ENCODE results near the gene MEAF6.
A peak's percentile ranks its signal among the peaks of the same experiment; 100 is the strongest.
"Not testable (repeated sequence)": the region's sequence is repeated elsewhere in the genome, so short reads cannot be mapped to it uniquely, and the experiment has no call there.

The MEAF6 gene

DNA sequence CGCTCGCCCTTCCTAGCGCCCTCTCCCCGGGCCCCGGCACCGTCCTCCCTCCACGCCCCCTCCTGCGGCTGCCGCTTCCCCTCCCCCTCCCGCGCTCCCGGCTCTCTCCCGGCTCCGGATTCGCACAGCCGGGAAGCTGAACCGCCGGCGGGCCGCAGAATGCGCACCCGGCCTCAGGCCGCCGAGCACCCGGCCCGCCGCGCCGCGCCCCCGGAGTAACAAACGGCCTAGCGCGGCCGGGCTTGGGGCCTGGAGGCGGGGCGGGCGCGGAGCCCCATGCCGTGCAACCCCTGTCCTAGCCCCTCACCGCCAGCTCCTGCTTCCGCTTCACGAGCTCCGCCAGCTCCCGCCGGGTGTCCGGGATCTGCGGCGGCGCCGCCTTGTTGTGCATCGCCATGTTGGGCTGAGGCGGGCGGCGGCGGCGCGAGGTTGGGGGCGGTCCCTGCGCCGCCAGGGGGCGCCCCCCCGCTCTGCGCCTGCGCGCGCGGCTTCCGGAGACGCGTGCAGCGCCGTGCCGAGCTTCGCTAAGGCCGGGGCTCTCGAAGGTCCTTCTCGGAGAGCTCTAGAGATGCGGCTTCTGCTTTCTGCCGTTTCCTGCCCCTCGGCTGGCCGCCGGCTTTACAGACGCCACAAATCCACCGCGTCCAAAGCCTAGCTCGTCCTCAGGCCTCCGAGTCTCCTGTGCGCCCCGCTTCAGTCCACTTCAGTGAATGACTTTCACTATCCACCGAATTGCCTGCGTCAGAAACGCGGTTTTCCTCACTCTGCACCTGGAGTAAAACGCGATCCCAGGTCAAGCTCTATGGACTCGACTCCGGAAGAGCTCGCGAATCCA, at the start of gene MEAF6:
Gene MEAF6 (minus strand): TSS at position 417 of the 835 bp plus-strand sequence. CDS start 20 bp downstream, at position 397.
- peak; percentile 86 for DNase-seq (ENCODE audit: low spot score)

DNA sequence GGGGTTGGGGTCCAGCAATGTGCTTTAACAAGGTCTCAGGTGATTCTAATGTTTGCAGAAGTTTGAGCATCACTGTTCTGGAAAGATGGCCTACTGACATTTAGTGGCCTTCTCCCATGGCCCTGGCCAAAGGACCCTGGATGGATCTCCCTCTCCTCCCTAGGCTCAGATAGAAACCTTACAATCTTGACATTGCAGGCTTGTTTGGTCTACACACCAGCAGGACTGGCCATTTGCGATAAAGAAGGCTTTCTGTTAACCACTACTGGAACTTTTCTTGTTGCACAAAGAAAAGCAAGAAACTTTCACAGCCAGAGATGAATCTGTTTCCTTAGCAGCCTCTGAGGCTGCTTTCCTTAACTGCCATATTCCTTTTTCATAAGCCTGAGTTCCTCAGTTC, 48.4 kb upstream of the MEAF6 start:
- no peak for DNase-seq (ENCODE audit: low spot score)

DNA sequence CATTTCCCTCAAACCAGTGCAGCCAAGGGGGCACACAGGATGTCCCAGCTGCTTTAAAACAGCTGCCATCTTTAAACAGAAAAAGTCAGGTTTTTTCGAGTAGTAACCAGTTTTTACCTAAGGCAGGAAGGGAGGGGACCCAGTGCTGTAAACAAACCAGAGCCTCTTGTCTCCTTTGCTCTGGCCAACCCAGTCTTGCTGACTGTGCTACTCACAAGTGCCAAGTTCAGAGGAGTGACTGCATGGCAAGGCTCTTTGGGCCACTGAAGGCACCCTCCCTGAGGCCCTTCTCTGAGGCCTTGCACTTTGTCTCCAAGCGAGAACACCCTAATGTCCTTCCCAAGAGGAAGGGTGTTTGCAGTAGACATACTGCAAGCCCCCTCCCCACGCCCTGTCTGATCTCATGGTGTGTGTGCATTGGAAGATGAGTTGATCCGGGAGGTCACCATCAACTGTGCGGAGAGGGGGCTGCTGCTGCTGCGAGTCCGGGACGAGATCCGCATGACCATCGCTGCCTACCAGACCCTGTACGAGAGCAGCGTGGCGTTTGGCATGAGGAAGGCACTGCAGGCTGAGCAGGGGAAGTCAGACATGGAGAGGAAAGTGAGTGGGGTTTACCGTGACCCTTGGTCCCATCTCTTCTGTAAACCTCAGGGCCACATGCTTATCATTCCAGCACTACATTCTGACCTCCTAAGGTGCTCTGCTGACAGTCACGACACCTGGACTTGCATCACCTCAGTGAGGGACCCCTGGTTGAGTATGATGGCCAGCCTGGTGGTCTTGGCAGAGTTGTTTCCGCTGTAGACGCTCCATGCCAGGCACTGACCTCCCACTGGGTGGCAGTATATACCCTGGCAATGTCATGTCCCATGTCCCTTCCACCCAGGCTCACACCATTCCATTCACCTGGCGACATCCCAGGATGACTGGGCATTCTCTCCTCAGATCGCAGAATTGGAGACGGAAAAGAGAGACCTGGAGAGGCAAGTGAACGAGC, 46.9 kb upstream of the MEAF6 start:
- DNase-seq (ENCODE audit: low spot score), result peak; percentile 52

DNA sequence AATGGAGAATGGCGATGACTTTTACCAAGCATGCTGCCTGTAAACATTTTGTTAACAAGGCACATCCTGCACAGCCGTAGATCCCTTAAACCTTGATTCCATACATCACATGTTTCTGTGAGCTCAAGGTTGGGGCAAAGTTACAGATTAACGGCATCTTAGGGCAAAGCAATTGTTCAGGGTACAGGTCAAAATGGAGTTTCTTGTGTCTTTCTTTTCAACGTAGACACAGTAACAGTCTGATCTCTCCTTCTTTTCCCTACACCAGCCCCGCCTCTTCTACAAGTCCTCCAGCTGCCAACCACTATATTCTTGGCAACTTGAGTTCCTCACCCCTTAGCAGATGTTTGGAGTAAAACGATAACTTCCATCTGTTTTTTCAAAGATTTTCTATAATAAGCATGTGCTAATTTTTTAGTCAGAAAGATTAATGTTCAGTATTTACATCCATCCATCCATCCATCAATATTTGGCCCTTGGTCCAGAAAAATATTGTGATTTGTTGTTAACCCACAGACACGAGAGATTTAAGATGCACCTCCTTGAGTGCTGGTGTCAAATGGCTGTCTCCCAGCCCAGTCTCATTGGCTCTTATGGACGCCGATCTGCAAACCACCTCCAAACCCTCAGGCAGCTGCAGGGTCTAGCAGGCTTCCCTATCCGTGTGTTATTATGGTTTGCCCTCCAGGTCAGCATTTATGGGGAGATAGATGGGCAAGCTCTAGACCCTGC, 46.0 kb upstream of the MEAF6 start:
- DNase-seq (ENCODE audit: low spot score), result no peak

DNA sequence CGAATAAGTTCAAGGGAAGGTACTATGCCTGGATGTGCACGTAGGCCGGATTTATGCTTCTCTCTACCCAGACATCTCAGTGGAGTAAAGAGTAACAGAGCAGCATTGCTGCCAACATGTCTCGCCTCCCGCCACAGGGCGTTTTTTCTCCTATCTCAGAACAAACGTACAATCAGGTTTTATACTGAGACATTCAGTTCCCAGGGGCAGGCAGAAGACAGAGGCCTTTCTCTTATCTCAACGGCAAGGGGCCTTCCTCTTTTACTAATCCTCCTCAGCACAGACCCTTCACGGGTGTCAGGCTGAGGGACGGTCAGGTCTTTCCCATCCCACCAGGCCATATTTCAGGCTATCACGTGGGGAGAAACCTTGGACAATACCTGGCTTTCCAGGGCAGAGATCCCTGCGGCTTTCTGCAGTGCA, 45.4 kb upstream of the MEAF6 start:
- not testable (repeated sequence) for DNase-seq (ENCODE audit: low spot score)

DNA sequence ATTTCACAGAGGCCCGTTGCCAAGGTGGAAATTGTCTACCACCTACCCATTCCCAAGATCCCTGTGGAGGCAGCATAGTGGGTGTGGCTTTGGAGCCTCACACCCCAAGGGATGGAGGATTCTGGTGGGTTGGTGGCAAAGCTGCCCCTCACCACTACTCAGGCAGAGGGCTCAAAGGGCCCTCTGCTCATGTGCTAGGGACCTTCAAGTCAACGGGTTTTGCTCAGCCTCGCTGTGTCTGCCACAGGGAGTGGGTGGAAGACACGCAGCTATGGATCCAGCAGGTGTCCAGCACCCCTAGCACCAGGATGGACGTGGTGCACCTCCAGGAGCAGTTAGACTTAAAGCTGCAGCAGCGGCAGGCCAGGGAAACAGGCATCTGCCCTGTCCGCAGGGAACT, 44.5 kb upstream of the MEAF6 start:
- no peak for DNase-seq (ENCODE audit: low spot score)

DNA sequence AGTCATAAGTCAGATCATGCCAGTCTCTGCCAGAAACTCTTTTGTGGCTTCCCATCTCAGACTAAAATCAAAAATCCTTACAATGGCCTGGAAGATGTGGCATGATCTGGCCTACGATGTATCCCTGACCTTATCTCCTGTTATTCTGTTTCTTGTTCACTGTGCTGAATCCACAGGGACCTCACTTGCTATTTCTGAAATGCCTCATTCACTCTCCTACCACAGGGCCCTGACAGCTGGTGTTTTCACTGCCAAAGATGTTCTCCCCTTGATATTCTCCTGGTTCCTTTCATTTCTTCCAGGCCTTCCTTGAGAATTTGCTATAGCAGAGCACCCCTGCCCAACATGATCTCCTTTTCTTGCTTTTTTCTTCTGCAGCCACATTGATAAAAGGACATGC, 43.8 kb upstream of the MEAF6 start:
- no peak for DNase-seq (ENCODE audit: low spot score)

DNA sequence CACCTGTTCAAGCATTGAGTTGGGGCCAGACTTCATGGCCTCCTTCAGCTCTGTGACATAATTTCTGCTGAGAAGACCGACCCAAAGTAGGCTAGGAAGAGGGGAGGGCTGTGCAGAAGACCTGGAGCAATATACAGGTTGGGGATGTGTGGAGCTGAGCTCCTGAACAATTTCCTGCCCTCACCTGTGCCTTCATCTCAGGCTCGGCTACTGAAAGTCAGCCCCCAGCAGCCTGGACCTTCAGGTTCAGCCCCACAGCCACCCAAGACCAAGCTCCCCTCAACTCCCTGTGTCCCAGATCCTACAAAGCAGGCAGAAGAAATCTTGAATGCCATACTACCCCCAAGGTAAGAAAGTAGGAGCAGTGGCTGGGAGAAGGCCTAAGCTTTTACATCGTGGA, 42.8 kb upstream of the MEAF6 start:
- no peak for DNase-seq (ENCODE audit: low spot score)

DNA sequence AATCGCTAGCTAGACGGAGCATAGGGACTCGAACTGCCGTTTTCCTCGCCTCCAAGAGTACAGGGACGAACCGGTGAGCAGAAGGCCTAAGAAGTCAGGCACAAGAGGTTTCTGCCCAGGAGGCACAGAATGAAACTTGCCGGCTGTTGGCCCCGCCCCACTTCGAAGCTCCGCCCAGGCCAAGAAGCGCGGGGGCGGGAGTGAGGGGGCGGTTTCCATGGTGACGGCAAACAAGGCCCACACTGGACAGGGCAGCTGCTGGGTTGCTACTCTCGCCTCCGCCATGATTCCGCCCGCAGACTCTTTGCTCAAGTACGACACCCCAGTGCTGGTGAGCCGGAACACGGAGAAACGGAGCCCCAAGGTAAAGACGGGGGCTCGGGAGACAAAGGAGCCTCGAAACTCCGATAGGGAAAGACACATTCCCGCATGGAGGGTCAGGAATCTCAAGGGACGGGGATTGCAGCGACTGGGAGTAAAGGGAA, 42.2 kb upstream of the MEAF6 start, which contains the start of gene DNALI1:
Gene DNALI1 (plus strand): TSS at position 229 of the 485 bp plus-strand sequence. CDS start 55 bp downstream, at position 284.
- DNase-seq (ENCODE audit: low spot score), result no peak

DNA sequence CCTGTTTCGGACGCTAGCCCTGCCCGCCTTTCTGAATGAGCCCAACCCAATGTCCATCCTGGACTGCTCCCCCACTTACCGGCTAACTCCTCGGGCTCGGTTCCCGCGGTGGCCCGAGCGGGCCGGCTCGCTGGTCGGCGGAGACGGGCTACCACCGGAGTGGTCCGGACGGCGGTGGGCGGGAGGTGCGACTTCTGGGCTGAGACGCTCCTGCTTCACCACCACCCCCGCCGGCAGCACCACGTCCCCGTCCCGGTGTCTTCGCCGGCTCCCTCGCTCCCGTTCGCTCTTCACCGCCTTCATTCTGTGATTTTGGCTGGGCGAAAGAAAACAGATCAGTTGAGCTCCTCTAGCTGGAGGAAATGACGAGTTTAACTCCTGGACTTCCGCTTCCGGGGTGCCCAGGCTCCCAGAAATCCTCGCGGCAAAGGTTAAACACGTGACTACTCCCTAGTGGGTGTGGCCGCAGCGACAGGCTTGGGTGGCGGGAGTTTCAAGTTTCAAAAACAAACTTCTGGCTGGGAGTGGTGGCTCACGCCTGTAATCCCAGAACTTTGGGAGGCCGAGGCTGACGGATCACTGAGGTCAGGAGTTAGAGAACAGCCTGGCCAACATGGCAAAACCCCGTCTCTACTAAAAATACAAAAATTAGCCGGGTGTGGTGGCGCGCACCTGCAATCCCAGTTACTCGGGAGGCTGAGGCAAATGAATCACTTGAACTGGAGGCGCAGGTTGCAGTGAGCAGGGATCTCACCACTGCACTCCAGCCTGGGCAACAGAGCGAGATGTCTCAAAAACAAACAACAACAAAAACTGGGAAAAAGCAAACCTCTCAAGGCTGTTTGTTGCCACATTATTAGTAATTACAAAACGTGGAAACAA, 39.6 kb upstream of the MEAF6 start, which contains the start of gene SNIP1:
Gene SNIP1 (minus strand): TSS at position 367 of the 882 bp plus-strand sequence. CDS start 64 bp downstream, at position 303.
- DNase-seq (ENCODE audit: low spot score), result peak; percentile 95

DNA sequence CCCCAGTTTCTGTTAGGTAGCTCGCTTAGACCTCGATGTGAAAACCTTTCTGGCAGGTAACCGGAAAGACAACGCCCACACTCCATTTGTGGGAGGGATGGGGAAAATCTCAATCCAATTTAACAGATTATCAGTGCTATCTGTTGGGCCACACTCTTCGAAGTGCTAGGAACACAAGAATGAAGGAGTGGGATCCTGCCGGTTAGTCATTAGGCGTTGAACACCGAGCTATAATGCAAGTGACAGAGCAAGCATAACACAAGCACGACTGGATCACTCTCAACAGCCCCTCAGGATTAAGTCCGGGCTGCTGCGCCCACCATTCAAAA, 39.0 kb upstream of the MEAF6 start:
- peak; percentile 17 for DNase-seq (ENCODE audit: low spot score)

DNA sequence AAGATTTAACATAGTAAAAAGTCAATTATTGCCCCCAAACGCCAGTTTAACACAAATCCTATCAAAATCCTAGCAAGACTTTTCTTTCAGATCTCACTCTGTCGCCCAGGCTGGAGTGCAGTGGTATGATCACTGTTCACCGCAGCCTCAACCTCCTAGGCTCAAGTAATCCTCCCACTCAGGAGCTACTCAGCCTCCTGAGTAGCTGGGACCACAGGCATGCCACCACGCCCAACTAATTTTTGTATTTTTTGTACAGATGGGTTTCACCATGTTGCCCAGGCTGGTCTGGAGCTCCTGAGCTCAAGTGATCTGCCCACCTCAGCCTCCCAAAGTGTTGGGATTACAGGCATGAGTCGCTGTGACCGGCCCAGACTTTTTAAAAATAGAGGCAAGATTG, 34.8 kb upstream of the MEAF6 start:
- DNase-seq (ENCODE audit: low spot score), result no peak

DNA sequence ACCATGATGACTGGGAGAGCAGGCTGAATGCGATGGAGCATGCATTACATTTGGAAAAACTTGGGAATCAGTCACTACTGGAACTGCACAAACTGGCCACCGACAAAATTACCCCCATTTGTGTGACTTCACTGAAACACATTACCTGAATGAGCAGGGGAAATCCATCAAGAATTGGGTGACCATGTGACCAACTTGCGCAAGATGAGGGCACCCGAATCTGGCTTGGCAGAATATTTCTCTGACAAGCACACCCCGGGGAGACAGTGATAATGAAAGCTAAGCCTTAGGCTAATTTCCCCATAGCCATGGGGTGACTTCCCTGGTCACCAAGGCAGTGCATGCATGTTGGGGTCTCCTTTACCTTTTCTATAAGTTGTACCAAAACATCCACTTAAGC, 30.5 kb upstream of the MEAF6 start:
- DNase-seq (ENCODE audit: low spot score), result no peak

DNA sequence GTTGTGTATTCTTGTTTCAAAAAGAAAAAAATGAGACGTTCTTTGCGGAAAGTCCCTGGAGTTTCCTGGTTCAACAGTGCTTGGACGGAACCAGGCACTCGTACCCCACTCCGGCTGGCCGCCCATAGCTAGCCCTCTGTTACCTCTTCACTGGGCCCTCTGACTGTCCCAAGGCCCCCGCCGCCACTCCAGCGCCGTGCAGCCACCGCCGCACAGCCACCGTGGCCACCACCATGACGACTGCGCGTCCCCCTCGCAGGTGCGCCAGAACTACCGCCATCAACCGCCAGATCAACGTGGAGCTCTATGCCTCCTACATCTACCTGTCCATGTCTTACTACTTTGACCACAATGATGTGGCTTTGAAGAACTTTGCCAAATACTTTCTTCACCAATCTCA, 30.0 kb upstream of the MEAF6 start:
- no peak for DNase-seq (ENCODE audit: low spot score)

DNA sequence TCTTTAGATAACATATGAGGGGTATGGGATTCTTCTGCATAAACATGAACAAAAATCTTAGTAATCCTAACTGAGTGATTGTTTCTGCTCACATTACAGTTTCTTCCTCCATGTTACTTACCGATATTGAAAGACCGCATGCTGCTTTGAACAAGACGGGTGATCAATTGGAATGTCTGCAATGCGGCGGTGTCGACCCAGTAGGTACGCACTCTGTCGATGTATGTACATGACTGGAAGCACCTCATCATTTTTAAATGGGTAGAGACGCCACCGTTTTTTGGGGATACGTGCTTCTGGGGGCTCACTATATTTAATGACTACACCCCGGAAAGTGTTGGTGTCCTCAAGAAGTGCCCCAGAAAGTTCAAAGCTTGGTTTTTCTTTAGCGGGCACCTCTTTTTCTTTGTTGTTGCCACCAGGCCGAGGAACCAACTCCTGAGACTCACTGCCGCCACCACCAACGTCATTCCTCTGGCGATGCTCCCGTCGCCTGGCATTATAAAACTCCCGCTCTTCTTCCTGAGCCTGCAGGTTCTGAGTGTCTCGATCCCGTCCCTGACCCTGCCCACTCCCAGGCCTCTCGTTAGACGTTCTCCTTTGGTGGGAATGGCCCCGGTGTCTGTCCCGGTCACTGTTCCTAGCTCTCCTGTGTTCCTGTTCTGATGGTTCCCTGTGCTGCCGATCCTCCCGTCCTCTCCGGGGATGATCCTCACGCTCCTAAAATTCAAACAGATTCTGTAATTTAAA, 25.6 kb upstream of the MEAF6 start:
- no peak for DNase-seq (ENCODE audit: low spot score)

DNA sequence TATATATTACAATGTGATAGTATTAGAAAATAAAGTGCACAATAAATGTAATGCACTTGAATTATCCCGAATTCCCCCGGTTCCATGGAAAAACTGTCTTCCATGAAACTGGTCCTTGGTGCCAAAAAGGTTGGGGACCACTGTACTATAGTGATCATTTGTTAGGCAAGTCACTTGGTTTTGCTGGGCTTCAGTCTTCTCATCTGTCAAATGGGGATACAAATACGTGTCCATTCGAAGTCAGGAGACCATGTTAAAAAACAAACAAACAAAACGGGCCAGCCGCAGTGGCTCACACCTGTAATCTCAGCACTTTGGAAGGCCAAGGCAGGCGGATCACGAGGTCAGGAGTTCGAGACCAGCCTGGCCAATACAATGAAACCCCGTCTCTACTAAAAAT, 24.6 kb upstream of the MEAF6 start:
- not testable (repeated sequence) for DNase-seq (ENCODE audit: low spot score)

DNA sequence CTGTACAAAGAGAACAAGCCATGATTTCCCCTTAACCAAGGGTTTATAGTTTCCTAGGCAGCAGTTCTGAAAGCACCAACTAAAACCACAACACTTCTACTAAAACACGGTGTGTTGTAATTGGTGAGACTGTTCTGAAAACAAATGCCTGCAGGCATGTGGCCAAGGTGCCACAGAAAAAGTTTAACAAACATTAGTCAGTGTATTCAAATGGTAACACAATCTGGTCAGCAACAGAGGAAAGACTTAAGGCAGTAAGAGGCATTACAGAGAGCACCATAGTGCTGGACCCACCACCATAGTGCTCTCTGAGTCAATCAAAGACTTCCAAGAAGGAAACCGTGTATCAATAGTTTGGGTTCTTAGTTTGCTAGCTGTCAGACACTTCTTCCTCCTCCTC, 22.8 kb upstream of the MEAF6 start:
- DNase-seq (ENCODE audit: low spot score), result no peak

DNA sequence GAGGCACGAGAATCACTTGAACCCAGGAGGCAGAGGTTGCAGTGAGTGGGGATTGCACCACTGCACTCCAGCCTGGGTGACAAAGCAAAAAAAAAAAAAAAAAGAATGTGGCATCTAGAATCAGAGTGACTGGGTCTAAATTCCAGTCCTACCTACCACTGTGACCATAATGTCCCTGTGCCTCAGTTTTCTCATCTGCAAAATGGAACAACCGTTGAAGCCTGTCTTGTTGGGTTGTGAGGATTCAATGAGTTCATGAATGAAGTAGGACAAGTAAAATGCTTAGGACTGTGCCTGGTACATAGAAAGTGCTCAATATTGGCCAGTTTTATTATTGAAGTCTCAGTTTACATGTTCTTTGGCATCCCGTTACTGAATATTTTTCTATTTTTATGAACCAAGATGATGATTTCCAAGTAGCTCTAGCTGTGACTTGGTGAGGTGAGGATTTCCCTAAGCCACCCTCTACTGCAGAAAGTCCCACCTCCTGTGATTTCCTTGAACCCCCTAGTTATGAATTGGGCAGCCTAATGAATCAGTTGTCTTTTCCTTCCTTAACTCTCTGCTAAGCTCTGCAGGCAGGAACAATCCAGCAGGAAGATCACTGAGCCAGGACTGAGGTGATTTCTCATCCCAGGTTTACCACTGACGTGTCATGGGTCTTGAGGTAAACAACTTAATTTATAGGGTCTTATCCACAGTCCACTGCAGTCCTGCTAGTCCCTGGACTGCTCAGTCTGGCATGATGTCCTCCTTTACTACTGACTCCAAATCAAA, 18.9 kb upstream of the MEAF6 start:
- DNase-seq (ENCODE audit: low spot score), result no peak
